Stimulated activated effector memory CD8-positive, alpha-beta T cell treated with anti-CD3 and anti-CD28 coated beads, Interleukin-12 subunit alpha, Interleukin-12 subunit beta, amount 100 ng/mL, for 72 hours (primary cell): Measurements from ENCODE around the gene ANTXR1.

Source experiments
- ATAC-seq: fragments of 150-1000 bp; cut with Tn5 transposase; 2 replicates; pipeline ENCODE4 v1.10.0; 2021
- DNase-seq, 2 donors: peaks; one replicate each; pipeline ENCODE4 v3.0.0; 2021 to 2022; ENCODE audit warnings: low spot score in 2 of 2
- H3K27ac Mint-ChIP-seq: one replicate; pipeline ENCODE4 v1.8.0; 2022; ENCODE audit warnings: mild to moderate bottlenecking, mixed read lengths
- H3K36me3 Mint-ChIP-seq: one replicate; pipeline ENCODE4 v1.8.0; 2022; ENCODE audit warnings: mild to moderate bottlenecking, mixed read lengths
- H3K4me1 Mint-ChIP-seq: one replicate; pipeline ENCODE4 v1.8.0; 2022; ENCODE audit warnings: mixed read lengths
- H3K4me3 Mint-ChIP-seq: one replicate; pipeline ENCODE4 v1.8.0; 2022; ENCODE audit warnings: mild to moderate bottlenecking, mixed read lengths
- H3K9me3 Mint-ChIP-seq: one replicate; pipeline ENCODE4 v1.8.0; 2022; ENCODE audit warnings: mixed read lengths

Gene ANTXR1

GRCh38 chr2:69208023-69208595 lies 195.1 kb downstream of the ANTXR1 start:
- no peak overlapping the region for H3K4me3 Mint-ChIP-seq
- DNase-seq (no peak), ATAC-seq (no peak)
- H3K36me3 Mint-ChIP-seq = no peaks in the 10 kb centered on the region
- no peaks in the 10 kb centered on the region for H3K9me3 Mint-ChIP-seq
- no peaks in the 10 kb centered on the region for H3K4me1 Mint-ChIP-seq
- H3K27ac Mint-ChIP-seq = no peak overlapping the region

- H3K4me3 Mint-ChIP-seq = no peak overlapping the region
- H3K27ac Mint-ChIP-seq = no peak overlapping the region
- DNase-seq = no peak
- no peaks in the 10 kb centered on the region for H3K36me3 Mint-ChIP-seq
- no peaks in the 10 kb centered on the region for H3K4me1 Mint-ChIP-seq
- no peak for ATAC-seq
- H3K9me3 Mint-ChIP-seq = no peaks in the 10 kb centered on the region
Observed at GRCh38 chr2:69209482-69209881, 196.5 kb downstream of the ANTXR1 start.

DNA sequence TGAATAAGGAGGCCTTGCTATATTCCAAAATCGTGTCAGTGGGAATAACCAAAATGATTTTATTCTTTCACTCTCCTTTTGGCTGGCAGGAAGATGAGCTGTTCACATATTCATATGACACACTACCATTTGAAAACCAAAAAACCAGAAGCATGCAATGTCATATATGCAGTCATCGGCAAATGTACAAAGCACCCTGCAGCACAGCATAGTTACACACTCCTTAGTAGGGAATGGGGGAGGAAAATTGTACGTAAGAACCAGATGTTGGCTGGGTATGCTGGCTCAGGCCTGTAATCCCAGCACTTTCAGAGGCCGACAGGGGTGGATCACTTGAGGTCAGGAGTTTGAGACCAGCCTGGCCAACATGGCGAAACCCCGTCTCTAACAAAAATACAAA lies 197.4 kb downstream of the ANTXR1 start:
- Mint-ChIP-seq H3K27ac (no peak overlapping the region), H3K9me3 (no peaks in the 10 kb centered on the region), H3K4me3 (no peak overlapping the region), H3K4me1 (no peaks in the 10 kb centered on the region), H3K36me3 (no peaks in the 10 kb centered on the region)
- no peak for DNase-seq
- no peak for ATAC-seq

- Mint-ChIP-seq H3K9me3 (no peaks in the 10 kb centered on the region), H3K27ac (no peak overlapping the region), H3K4me1 (no peaks in the 10 kb centered on the region), H3K36me3 (no peaks in the 10 kb centered on the region), H3K4me3 (no peak overlapping the region)
- ATAC-seq (no peak), DNase-seq (no peak)
Observed at GRCh38 chr2:69211048-69211447, 198.1 kb downstream of the ANTXR1 start.

GRCh38 chr2:69211686-69212085 lies 198.7 kb downstream of the ANTXR1 start:
- ATAC-seq = no peak
- no peaks in the 10 kb centered on the region for H3K9me3 Mint-ChIP-seq

GRCh38 chr2:69212238-69213028 lies 199.5 kb downstream of the ANTXR1 start:
- no peak for DNase-seq
- Mint-ChIP-seq H3K9me3 (no peaks in the 10 kb centered on the region), H3K36me3 (no peaks in the 10 kb centered on the region), H3K4me3 (no peak overlapping the region), H3K4me1 (no peaks in the 10 kb centered on the region), H3K27ac (no peak overlapping the region)
- ATAC-seq = no peak

More at GRCh38 chr2:69211686-69212085, 198.7 kb downstream of the ANTXR1 start:
- H3K27ac Mint-ChIP-seq = no peak overlapping the region
- no peaks in the 10 kb centered on the region for H3K4me1 Mint-ChIP-seq
- no peak for DNase-seq
- H3K4me3 Mint-ChIP-seq = no peak overlapping the region
- no peaks in the 10 kb centered on the region for H3K36me3 Mint-ChIP-seq

GRCh38 chr2:69213201-69213600 lies 200.2 kb downstream of the ANTXR1 start:
- Mint-ChIP-seq H3K27ac (no peak overlapping the region), H3K4me3 (no peak overlapping the region), H3K36me3 (no peaks in the 10 kb centered on the region), H3K9me3 (no peaks in the 10 kb centered on the region), H3K4me1 (no peaks in the 10 kb centered on the region)
- ATAC-seq (no peak), DNase-seq (no peak)

DNA sequence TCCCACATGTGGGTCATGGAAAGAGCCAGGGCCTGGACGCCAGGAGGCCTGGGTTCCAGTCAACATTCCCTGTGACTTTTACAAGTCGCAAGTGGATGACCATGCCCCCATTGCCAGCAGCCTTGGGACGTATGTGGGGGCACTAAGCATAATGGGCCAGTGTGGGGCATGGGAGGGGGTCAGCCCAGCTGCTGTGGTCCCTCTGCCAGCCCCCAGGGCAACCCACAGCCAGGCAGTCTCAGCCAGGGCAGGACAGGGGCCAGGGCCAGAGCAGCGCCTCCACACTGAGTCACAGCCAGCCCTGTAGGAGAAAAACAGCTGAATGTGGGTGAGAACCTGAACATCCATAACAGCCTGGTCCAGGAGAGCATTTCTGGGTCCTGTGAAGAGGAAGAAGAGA lies 200.8 kb downstream of the ANTXR1 start:
- H3K9me3 Mint-ChIP-seq = no peaks in the 10 kb centered on the region
- H3K4me3 Mint-ChIP-seq = no peak overlapping the region
- ATAC-seq (no peak), DNase-seq (no peak)
- no peaks in the 10 kb centered on the region for H3K4me1 Mint-ChIP-seq
- no peaks in the 10 kb centered on the region for H3K36me3 Mint-ChIP-seq
- H3K27ac Mint-ChIP-seq = no peak overlapping the region

DNA sequence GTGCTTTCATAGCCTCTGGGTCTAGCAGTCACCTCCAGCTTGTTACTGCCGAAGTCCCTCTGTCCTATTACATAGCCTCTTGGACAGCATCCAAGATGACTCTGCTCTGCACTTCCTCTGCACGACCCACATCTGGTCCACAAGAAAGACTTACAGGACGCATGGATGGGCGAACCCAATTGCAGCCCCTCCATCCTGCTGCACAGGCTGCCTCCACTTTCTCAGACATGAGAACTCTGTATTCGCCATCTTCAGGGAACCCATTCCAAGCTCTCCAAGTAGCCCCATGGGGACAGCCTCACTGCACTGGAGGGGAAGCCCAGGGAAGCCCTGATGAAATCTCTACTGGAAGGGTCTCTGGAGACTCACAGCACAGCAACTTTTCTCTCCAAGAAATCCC lies 201.9 kb downstream of the ANTXR1 start:
- Mint-ChIP-seq H3K4me1 (no peaks in the 10 kb centered on the region), H3K27ac (no peak overlapping the region), H3K4me3 (no peak overlapping the region), H3K9me3 (no peaks in the 10 kb centered on the region), H3K36me3 (no peaks in the 10 kb centered on the region)
- ATAC-seq (no peak), DNase-seq (no peak)

GRCh38 chr2:69216535-69217332 lies 203.8 kb downstream of the ANTXR1 start:
- ATAC-seq (no peak), DNase-seq (no peak)
- H3K4me1 Mint-ChIP-seq = no peaks in the 10 kb centered on the region
- no peak overlapping the region for H3K27ac Mint-ChIP-seq
- no peaks in the 10 kb centered on the region for H3K9me3 Mint-ChIP-seq
- H3K36me3 Mint-ChIP-seq = no peaks in the 10 kb centered on the region
- H3K4me3 Mint-ChIP-seq = no peak overlapping the region

- ATAC-seq (no peak), DNase-seq (no peak)
- Mint-ChIP-seq H3K36me3 (no peaks in the 10 kb centered on the region), H3K27ac (no peak overlapping the region), H3K4me1 (no peaks in the 10 kb centered on the region), H3K9me3 (no peaks in the 10 kb centered on the region), H3K4me3 (no peak overlapping the region)
Observed at GRCh38 chr2:69217333-69218080, 204.5 kb downstream of the ANTXR1 start.

DNA sequence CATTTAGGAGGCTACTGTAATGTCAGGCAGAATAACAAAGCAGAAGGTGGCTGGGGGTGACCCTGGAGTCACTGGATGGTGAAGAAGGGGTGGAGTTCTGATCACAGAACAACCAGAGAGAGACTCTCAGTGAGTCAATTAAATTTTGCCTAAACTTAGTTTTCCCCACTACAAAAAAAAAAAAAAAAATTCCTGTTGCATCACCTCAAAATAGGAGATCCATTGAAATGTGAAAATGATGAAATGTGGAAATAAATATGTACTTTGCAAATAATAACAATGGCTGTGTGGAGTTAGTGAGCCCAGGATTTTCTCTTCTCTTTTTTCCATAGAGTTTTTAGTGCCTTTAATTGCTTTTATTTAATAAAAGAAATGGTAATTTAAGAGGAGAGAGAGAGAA lies 208.5 kb downstream of the ANTXR1 start:
- H3K36me3 Mint-ChIP-seq = no peaks in the 10 kb centered on the region
- no peak overlapping the region for H3K27ac Mint-ChIP-seq
- no peaks in the 10 kb centered on the region for H3K9me3 Mint-ChIP-seq
- H3K4me1 Mint-ChIP-seq = no peaks in the 10 kb centered on the region
- ATAC-seq = no peak
- no peak for DNase-seq
- H3K4me3 Mint-ChIP-seq = no peak overlapping the region

DNA sequence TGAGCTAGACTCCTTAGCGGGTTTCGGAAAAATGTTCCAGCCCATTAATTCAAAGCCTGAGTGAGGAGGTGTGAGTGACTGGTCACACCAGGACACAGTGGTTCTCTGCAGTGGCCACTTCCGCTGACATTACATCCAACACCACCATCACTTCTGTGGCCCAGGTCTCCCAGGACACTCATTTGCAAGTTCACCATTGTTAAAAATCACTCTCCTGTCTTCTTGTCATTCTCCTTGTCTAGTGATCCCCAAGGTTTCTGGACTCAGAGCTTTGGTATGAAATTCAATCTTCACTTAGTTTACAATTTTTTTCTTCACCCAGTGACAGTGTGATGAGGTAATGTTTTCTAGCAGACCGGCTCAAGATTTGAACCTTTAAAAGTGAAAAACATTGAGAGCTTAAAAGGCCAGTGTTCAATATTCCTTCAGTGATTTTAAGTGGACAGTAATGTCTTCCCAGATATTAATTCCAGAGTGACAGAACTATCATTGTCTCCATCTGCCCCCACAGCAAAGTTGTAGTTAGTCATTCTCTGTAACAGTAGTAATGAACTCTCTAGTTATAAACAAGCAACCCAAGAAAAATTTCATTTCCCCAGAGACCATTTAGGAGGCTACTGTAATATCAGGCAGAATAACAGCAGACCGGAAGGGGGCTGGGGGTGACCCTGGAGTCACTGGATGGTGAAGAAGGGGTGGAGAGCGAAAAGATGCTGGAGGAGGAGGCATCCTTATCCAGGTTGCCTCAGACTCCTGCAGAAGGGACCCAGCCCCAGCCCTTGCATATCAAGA lies 209.2 kb downstream of the ANTXR1 start:
- Mint-ChIP-seq H3K4me3 (no peak overlapping the region), H3K4me1 (no peaks in the 10 kb centered on the region), H3K27ac (no peak overlapping the region), H3K36me3 (no peaks in the 10 kb centered on the region), H3K9me3 (no peaks in the 10 kb centered on the region)
- DNase-seq = no peak
- ATAC-seq = no peak

- ATAC-seq = no peak
- no peak for DNase-seq
Observed at GRCh38 chr2:69222953-69223658, 210.1 kb downstream of the ANTXR1 start.

More at GRCh38 chr2:69222953-69223658, 210.1 kb downstream of the ANTXR1 start:
- Mint-ChIP-seq H3K9me3 (no peaks in the 10 kb centered on the region), H3K36me3 (no peaks in the 10 kb centered on the region), H3K27ac (no peak overlapping the region), H3K4me3 (no peak overlapping the region), H3K4me1 (no peaks in the 10 kb centered on the region)
